ENCODE data around the gene STAT3.
"Not testable (repeated sequence)": the region's sequence is repeated elsewhere in the genome, so short reads cannot be mapped to it uniquely, and the experiment has no call there.

The STAT3 gene

GRCh38 chr17:42303694-42304093 is 84.5 kb downstream of the STAT3 start:
- DNase-seq = no peak

- DNase-seq = no peak
Measured at GRCh38 chr17:42301022-42301421, 87.2 kb downstream of the STAT3 start.

GRCh38 chr17:42299913-42300312 is 88.3 kb downstream of the STAT3 start:
- not testable (repeated sequence) for DNase-seq

GRCh38 chr17:42299361-42299760 is 88.9 kb downstream of the STAT3 start:
- not testable (repeated sequence) for DNase-seq

GRCh38 chr17:42297775-42298174 is 90.5 kb downstream of the STAT3 start:
- not testable (repeated sequence) for DNase-seq

- DNase-seq = no peak
Measured at GRCh38 chr17:42296012-42296411, 92.2 kb downstream of the STAT3 start.

GRCh38 chr17:42294469-42295398 is 93.5 kb downstream of the STAT3 start:
- DNase-seq = no peak

- no peak for DNase-seq
Measured at GRCh38 chr17:42291129-42291528, 97.1 kb downstream of the STAT3 start.

GRCh38 chr17:42290577-42290976 is 97.7 kb downstream of the STAT3 start:
- no peak for DNase-seq

GRCh38 chr17:42289611-42290181 is 98.5 kb downstream of the STAT3 start:
- no peak for DNase-seq

GRCh38 chr17:42288803-42289610 is 99.2 kb downstream of the STAT3 start:
- no peak for DNase-seq

- peak in 48 of 56 donors; percentile 7 to 79 (median 45) for DNase-seq
Measured at GRCh38 chr17:42287977-42288802, 100.1 kb downstream of the STAT3 start, which contains the start of gene STAT5A. STAT5A (plus strand) TSS chr17:42288498; CDS start chr17:42289412, 914 bp downstream.

- peak in 22 of 56 donors; percentile 9 to 57 (median 38) for DNase-seq
Measured at GRCh38 chr17:42287305-42287976, 100.8 kb downstream of the STAT3 start.

- DNase-seq = no peak
Measured at GRCh38 chr17:42286411-42287221, 101.6 kb downstream of the STAT3 start.

GRCh38 chr17:42285346-42286050 is 102.7 kb downstream of the STAT3 start:
- no peak for DNase-seq

- DNase-seq = no peak
Measured at GRCh38 chr17:42284566-42284965, 103.7 kb downstream of the STAT3 start.

- DNase-seq = no peak
Measured at GRCh38 chr17:42284024-42284369, 104.2 kb downstream of the STAT3 start.

GRCh38 chr17:42283241-42284023 is 104.8 kb downstream of the STAT3 start:
- no peak for DNase-seq

Data from amygdala (tissue), 56 donors.